ENCODE measurements around the gene LBHD2. TPM values are rescaled to one million over a fixed set of nuclear protein-coding genes. Genes with fewer than 3 reads are reported as not detected.

The LBHD2 gene
- total and polyA plus RNA-seq, 2 experiments from 2014 or later: not detected

DNA sequence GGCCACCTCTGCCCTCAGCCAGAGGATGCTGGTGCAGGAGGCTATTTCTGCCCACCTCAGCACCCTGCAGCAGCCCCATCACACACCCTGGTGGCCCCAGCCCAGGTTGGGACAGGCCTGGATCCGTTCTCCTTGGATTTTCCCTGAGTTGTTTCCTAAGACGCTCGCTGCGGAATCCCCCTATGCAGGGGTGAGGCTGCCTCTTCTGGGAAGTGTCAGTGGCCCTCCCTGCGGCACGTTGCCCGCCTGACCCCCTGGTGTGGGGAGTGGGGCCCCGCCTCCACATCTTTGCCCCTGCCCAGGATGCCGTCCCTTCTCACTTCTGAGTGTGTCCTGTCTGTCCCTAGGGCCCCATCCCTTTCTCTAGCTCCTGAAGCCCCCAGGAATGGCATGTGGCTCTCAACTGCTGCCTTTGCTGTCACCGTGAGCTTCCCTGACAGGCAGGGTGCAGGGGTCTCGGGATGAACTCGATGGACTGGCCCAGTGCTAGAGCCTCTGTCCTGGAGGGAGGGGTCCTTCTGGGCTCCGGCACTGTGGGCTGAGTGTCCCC lies 9.9 kb downstream of the LBHD2 start:
- Mint-ChIP-seq H3K4me1 (peaks cover 16% of the 10 kb centered on the region), H3K27me3 (ENCODE audit: insufficient read depth, low read depth, poor library complexity) (peaks cover 21% of the 10 kb centered on the region), H3K27ac (no peak overlapping the region), H3K9me3 (no peaks in the 10 kb centered on the region), H3K4me3 (no peak overlapping the region), H3K36me3 (ENCODE audit: low read depth) (no peaks in the 10 kb centered on the region)
- peaks cover 12% of the 10 kb centered on the region; the same call in 1 of the 2 replicates for H3K27me3 ChIP-seq (ENCODE audit: insufficient read depth)
- no peaks in the 10 kb centered on the region for H4K20me1 ChIP-seq (replicated peaks; ENCODE audit: insufficient read depth)
- DNase-seq (ENCODE audit: low spot score): no peak
- no peaks in the 10 kb centered on the region for H3K79me2 ChIP-seq (replicated peaks; ENCODE audit: insufficient read depth)
- H3F3A ChIP-seq (replicated peaks; ENCODE audit: low read depth): 0 out of 2 replicates have a peak, but pooled peaks cover 4% of the 10 kb centered on the region
- H3K36me3 ChIP-seq (ENCODE audit: insufficient read depth): no peaks in the 10 kb centered on the region
- no peaks in the 10 kb centered on the region for H3K9me2 ChIP-seq (ENCODE audit: insufficient read depth)
- no peak overlapping the region for H3K4me2 ChIP-seq
- TF ChIP-seq CREB1 (CRISPR knock-in tag; IDR thresholded peaks at IDR 0.05; ENCODE audit: low read depth) (no peak), JUNB (IDR thresholded peaks at IDR 0.05; ENCODE audit: unreplicated experiment) (no peak), ZNF331 (CRISPR knock-in tag; IDR thresholded peaks at IDR 0.05; ENCODE audit: low read depth) (no peak), EZH2phosphoT487 (IDR thresholded peaks at IDR 0.05; ENCODE audit: unreplicated experiment) (no peak), NANOG (IDR thresholded peaks at IDR 0.05; ENCODE audit: borderline replicate concordance) (no peak), POLR2AphosphoS5 (IDR thresholded peaks at IDR 0.05; ENCODE audit: low read depth) (no peak), EZH2 (IDR thresholded peaks at IDR 0.05; ENCODE audit: low read depth, unreplicated experiment) (no peak), STAT1 (IDR thresholded peaks at IDR 0.05; ENCODE audit: unreplicated experiment) (no peak), ZNF114 (CRISPR knock-in tag; IDR thresholded peaks at IDR 0.05) (no peak)
- TF ChIP-seq, protein P1, sequence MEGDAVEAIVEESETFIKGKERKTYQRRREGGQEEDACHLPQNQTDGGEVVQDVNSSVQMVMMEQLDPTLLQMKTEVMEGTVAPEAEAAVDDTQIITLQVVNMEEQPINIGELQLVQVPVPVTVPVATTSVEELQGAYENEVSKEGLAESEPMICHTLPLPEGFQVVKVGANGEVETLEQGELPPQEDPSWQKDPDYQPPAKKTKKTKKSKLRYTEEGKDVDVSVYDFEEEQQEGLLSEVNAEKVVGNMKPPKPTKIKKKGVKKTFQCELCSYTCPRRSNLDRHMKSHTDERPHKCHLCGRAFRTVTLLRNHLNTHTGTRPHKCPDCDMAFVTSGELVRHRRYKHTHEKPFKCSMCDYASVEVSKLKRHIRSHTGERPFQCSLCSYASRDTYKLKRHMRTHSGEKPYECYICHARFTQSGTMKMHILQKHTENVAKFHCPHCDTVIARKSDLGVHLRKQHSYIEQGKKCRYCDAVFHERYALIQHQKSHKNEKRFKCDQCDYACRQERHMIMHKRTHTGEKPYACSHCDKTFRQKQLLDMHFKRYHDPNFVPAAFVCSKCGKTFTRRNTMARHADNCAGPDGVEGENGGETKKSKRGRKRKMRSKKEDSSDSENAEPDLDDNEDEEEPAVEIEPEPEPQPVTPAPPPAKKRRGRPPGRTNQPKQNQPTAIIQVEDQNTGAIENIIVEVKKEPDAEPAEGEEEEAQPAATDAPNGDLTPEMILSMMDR (conservative IDR thresholded peaks at IDR 0.05; ENCODE audit: low read depth in 2 of 2): no peak
- TF ChIP-seq, protein P2, sequence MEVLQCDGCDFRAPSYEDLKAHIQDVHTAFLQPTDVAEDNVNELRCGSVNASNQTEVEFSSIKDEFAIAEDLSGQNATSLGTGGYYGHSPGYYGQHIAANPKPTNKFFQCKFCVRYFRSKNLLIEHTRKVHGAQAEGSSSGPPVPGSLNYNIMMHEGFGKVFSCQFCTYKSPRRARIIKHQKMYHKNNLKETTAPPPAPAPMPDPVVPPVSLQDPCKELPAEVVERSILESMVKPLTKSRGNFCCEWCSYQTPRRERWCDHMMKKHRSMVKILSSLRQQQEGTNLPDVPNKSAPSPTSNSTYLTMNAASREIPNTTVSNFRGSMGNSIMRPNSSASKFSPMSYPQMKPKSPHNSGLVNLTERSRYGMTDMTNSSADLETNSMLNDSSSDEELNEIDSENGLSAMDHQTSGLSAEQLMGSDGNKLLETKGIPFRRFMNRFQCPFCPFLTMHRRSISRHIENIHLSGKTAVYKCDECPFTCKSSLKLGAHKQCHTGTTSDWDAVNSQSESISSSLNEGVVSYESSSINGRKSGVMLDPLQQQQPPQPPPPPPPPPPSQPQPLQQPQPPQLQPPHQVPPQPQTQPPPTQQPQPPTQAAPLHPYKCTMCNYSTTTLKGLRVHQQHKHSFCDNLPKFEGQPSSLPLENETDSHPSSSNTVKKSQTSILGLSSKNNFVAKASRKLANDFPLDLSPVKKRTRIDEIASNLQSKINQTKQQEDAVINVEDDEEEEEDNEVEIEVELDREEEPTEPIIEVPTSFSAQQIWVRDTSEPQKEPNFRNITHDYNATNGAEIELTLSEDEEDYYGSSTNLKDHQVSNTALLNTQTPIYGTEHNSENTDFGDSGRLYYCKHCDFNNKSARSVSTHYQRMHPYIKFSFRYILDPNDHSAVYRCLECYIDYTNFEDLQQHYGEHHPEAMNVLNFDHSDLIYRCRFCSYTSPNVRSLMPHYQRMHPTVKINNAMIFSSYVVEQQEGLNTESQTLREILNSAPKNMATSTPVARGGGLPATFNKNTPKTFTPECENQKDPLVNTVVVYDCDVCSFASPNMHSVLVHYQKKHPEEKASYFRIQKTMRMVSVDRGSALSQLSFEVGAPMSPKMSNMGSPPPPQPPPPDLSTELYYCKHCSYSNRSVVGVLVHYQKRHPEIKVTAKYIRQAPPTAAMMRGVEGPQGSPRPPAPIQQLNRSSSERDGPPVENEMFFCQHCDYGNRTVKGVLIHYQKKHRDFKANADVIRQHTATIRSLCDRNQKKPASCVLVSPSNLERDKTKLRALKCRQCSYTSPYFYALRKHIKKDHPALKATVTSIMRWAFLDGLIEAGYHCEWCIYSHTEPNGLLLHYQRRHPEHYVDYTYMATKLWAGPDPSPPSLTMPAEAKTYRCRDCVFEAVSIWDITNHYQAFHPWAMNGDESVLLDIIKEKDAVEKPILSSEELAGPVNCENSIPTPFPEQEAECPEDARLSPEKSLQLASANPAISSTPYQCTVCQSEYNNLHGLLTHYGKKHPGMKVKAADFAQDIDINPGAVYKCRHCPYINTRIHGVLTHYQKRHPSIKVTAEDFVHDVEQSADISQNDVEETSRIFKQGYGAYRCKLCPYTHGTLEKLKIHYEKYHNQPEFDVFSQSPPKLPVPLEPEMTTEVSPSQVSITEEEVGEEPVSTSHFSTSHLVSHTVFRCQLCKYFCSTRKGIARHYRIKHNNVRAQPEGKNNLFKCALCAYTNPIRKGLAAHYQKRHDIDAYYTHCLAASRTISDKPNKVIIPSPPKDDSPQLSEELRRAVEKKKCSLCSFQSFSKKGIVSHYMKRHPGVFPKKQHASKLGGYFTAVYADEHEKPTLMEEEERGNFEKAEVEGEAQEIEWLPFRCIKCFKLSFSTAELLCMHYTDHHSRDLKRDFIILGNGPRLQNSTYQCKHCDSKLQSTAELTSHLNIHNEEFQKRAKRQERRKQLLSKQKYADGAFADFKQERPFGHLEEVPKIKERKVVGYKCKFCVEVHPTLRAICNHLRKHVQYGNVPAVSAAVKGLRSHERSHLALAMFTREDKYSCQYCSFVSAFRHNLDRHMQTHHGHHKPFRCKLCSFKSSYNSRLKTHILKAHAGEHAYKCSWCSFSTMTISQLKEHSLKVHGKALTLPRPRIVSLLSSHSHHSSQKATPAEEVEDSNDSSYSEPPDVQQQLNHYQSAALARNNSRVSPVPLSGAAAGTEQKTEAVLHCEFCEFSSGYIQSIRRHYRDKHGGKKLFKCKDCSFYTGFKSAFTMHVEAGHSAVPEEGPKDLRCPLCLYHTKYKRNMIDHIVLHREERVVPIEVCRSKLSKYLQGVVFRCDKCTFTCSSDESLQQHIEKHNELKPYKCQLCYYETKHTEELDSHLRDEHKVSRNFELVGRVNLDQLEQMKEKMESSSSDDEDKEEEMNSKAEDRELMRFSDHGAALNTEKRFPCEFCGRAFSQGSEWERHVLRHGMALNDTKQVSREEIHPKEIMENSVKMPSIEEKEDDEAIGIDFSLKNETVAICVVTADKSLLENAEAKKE (CRISPR knock-in tag; IDR thresholded peaks at IDR 0.05): no peak
- TF ChIP-seq, protein P3, sequence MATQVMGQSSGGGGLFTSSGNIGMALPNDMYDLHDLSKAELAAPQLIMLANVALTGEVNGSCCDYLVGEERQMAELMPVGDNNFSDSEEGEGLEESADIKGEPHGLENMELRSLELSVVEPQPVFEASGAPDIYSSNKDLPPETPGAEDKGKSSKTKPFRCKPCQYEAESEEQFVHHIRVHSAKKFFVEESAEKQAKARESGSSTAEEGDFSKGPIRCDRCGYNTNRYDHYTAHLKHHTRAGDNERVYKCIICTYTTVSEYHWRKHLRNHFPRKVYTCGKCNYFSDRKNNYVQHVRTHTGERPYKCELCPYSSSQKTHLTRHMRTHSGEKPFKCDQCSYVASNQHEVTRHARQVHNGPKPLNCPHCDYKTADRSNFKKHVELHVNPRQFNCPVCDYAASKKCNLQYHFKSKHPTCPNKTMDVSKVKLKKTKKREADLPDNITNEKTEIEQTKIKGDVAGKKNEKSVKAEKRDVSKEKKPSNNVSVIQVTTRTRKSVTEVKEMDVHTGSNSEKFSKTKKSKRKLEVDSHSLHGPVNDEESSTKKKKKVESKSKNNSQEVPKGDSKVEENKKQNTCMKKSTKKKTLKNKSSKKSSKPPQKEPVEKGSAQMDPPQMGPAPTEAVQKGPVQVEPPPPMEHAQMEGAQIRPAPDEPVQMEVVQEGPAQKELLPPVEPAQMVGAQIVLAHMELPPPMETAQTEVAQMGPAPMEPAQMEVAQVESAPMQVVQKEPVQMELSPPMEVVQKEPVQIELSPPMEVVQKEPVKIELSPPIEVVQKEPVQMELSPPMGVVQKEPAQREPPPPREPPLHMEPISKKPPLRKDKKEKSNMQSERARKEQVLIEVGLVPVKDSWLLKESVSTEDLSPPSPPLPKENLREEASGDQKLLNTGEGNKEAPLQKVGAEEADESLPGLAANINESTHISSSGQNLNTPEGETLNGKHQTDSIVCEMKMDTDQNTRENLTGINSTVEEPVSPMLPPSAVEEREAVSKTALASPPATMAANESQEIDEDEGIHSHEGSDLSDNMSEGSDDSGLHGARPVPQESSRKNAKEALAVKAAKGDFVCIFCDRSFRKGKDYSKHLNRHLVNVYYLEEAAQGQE (IDR thresholded peaks at IDR 0.05; ENCODE audit: unreplicated experiment): no peak
- TF ChIP-seq, protein P4, sequence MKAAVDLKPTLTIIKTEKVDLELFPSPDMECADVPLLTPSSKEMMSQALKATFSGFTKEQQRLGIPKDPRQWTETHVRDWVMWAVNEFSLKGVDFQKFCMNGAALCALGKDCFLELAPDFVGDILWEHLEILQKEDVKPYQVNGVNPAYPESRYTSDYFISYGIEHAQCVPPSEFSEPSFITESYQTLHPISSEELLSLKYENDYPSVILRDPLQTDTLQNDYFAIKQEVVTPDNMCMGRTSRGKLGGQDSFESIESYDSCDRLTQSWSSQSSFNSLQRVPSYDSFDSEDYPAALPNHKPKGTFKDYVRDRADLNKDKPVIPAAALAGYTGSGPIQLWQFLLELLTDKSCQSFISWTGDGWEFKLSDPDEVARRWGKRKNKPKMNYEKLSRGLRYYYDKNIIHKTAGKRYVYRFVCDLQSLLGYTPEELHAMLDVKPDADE (IDR thresholded peaks at IDR 0.05): no peak
- H2AFZ ChIP-seq: no peak overlapping the region
- ATAC-seq: no peak
- H3K4me3 ChIP-seq: no peak overlapping the region
- peaks cover 6% of the 10 kb centered on the region for H3K4me1 ChIP-seq (ENCODE audit: insufficient read depth)
- no peak overlapping the region for H3K27ac ChIP-seq (ENCODE audit: low read depth)

Data from GM23338 (cell line).